HepG2 (cell line): ENCODE results near the gene PPP6R2.

ENCODE experiments used
- EP300 ChIP-seq, 3 experiments: sonication (generic) in 1 of 3; formaldehyde crosslinking in 1 of 3; IDR thresholded peaks; 2 replicates each; pipeline versions ENCODE4 v1.5.1 to v1.6.1; 2011 to 2020; ENCODE audit warnings: low read depth in 2 of 3, low read length in 2 of 3, borderline replicate concordance in 1 of 3, improper control_type of control experiment in 1 of 3, mild to moderate bottlenecking in 1 of 3, missing genetic modification reagents in 1 of 3, moderate library complexity in 1 of 3
- NBN ChIP-seq: fragments of 450-650 bp; conservative IDR thresholded peaks from 2 replicates; pipeline ENCODE4 v1.6.1; 2017
- ONECUT2 ChIP-seq: sonication (generic); formaldehyde crosslinking; IDR thresholded peaks from 2 replicates; pipeline ENCODE4 v1.4.0; 2020; ENCODE audit warnings: missing genetic modification reagents
- POLR2AphosphoS2 ChIP-seq: IDR thresholded peaks from 2 replicates; pipeline ENCODE4 v1.6.1; 2011; ENCODE audit warnings: low read depth, low read length, improper control_type of control experiment
- TF ChIP-seq, protein P1 (sequence below): sonication (generic); formaldehyde crosslinking; IDR thresholded peaks from 2 replicates; pipeline ENCODE4 v1.8.1; 2022; ENCODE audit warnings: mild to moderate bottlenecking, missing genetic modification reagents

DNA sequence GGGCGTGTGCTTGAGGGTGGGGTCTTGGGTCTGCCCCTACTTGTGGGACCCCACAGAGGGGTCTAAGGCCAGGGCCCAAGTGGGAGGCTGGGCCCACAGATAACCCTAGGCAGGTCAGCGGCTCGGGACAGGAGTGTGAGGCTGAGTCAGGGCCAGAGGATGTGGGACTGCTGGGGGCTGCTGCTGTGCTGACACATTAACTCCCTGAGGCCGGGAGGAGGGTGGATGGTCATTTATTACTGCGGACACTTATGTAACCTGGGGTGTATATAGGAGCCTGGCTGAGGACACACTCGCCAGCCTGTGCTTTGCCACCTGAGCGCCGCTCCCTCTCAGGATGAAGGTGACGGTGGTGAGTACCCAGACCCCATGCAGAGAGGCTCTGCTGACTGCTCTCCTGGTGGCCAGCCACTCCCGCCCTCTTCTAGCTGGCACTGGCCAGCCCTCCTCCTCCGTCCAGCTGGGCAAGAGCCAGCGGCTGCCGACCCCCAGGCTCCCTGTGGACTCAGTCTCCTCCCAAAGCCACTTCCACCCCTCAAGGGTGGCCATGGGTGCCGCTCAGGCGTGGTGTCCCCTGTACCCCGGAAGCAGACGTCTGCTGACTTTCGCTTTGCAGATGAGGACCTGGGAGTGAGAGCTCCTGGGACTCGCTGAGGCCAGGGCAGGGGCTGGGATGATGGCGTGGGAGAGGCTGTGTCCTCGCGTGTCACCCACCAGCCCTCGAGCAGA lies 143.6 kb downstream of the PPP6R2 start, which contains the start of gene MIOX:
- TF ChIP-seq, protein P1, sequence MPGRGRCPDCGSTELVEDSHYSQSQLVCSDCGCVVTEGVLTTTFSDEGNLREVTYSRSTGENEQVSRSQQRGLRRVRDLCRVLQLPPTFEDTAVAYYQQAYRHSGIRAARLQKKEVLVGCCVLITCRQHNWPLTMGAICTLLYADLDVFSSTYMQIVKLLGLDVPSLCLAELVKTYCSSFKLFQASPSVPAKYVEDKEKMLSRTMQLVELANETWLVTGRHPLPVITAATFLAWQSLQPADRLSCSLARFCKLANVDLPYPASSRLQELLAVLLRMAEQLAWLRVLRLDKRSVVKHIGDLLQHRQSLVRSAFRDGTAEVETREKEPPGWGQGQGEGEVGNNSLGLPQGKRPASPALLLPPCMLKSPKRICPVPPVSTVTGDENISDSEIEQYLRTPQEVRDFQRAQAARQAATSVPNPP (CRISPR knock-in tag), result no peak
- TF ChIP-seq POLR2AphosphoS2, result no peak
- no peak for TF ChIP-seq EP300 (IDR thresholded peaks at IDR 0.05; ENCODE audit: low read depth in 2 of 2, low read length in 2 of 2)
- TF ChIP-seq EP300 (CRISPR knock-in tag; IDR thresholded peaks at IDR 0.05; ENCODE audit: borderline replicate concordance), result no peak
- no peak for TF ChIP-seq ONECUT2
- no peak for TF ChIP-seq NBN
